Type B pancreatic cell (in vitro differentiated cells): Measurements from ENCODE around the gene ZNF605. TPM values are rescaled to one million over a fixed set of nuclear protein-coding genes. Genes with fewer than 3 reads are reported as not detected.
"Not testable (repeated sequence)": the region's sequence is repeated elsewhere in the genome, so short reads cannot be mapped to it uniquely, and the experiment has no call there.

Experiments used
- DNase-seq: peaks from one replicate; pipeline ENCODE4 v3.0.0; 2021; ENCODE audit warnings: mixed read lengths; ENCODE audit not compliant: unreplicated experiment; ENCODE audit errors: extremely low spot score
- H3K27ac Mint-ChIP-seq: 2 replicates; pipeline ENCODE4 v1.8.0; 2021; ENCODE audit warnings: mild to moderate bottlenecking, mixed read lengths
- H3K27me3 Mint-ChIP-seq: 2 replicates; pipeline ENCODE4 v1.8.0; 2021; ENCODE audit warnings: mixed read lengths
- H3K36me3 Mint-ChIP-seq: 2 replicates; pipeline ENCODE4 v1.8.0; 2021; ENCODE audit warnings: mixed read lengths
- H3K4me1 Mint-ChIP-seq: one replicate; pipeline ENCODE4 v1.8.0; 2021; ENCODE audit warnings: mixed read lengths; ENCODE audit not compliant: unreplicated experiment
- H3K4me3 Mint-ChIP-seq: 2 replicates; pipeline ENCODE4 v1.8.0; 2021; ENCODE audit warnings: mild to moderate bottlenecking, mixed read lengths
- H3K9me3 Mint-ChIP-seq: 2 replicates; pipeline ENCODE4 v1.8.0; 2021; ENCODE audit warnings: mixed read lengths
- total RNA-seq: library from RNA; stranded (reverse); gene quantifications from 2 replicates; pipeline ENCODE4 v1.2.1, GENCODE V29; 2021; ENCODE audit warnings: low replicate concordance
- TF ChIP-seq, protein P1 (sequence below): fragments of 200-600 bp; sonication (generic); conservative IDR thresholded peaks from 2 replicates; pipeline ENCODE4 v1.5.0; 2021; ENCODE audit warnings: antibody characterized with exemption, mild to moderate bottlenecking

Gene ZNF605
- total RNA-seq, 1 donor from 2014 or later, result 20.6 TPM

DNA sequence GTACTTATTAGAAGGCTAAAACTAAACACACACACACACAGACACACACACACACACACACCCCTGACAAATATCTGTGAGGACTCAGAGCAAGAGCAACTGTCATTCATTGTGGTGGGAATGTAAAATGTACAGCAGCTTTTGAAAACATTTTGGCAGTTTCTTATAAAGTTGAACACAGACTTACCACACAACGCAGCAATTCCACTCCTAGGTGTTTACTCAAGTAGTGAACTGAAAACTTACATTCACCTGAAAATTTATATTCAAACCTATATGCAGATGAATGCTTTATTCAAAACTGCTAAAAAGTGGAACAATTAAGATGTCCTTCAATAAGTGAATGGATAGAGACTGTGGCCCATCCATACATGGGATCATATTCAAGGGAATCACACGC is 18.6 kb downstream of the ZNF605 start:
- DNase-seq, result no peak
- no peak overlapping the region for H3K4me3 Mint-ChIP-seq
- peaks cover 14% of the 10 kb centered on the region for H3K9me3 Mint-ChIP-seq
- H3K27me3 Mint-ChIP-seq, result no peaks in the 10 kb centered on the region
- H3K27ac Mint-ChIP-seq, result no peak overlapping the region
- no peaks in the 10 kb centered on the region for H3K4me1 Mint-ChIP-seq
- TF ChIP-seq, protein P1, sequence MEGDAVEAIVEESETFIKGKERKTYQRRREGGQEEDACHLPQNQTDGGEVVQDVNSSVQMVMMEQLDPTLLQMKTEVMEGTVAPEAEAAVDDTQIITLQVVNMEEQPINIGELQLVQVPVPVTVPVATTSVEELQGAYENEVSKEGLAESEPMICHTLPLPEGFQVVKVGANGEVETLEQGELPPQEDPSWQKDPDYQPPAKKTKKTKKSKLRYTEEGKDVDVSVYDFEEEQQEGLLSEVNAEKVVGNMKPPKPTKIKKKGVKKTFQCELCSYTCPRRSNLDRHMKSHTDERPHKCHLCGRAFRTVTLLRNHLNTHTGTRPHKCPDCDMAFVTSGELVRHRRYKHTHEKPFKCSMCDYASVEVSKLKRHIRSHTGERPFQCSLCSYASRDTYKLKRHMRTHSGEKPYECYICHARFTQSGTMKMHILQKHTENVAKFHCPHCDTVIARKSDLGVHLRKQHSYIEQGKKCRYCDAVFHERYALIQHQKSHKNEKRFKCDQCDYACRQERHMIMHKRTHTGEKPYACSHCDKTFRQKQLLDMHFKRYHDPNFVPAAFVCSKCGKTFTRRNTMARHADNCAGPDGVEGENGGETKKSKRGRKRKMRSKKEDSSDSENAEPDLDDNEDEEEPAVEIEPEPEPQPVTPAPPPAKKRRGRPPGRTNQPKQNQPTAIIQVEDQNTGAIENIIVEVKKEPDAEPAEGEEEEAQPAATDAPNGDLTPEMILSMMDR, result no peak
- H3K36me3 Mint-ChIP-seq, result peaks cover 58% of the 10 kb centered on the region

DNA sequence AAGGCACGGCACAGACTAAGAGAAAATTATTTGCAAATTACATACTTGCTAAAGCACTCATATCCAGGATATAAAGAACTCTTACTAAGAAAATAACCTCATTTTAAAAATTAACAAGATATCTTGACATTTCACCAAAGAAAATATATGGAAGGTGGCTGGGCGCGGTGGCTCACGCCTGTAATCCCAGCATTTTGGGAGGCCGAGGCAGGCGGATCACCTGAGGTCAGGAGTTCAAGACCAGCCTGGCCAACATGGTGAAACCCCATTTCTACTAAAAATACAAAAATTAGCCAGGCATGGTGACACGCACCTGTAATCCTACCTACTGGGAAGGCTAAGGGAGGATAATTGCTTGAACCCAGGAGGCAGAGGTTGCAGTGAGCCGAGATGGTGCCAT is 19.2 kb downstream of the ZNF605 start:
- H3K27ac Mint-ChIP-seq, H3K4me1 Mint-ChIP-seq, H3K4me3 Mint-ChIP-seq, DNase-seq, H3K27me3 Mint-ChIP-seq: not testable (repeated sequence)
- peaks cover 59% of the 10 kb centered on the region for H3K36me3 Mint-ChIP-seq
- H3K9me3 Mint-ChIP-seq, result peaks cover 13% of the 10 kb centered on the region

DNA sequence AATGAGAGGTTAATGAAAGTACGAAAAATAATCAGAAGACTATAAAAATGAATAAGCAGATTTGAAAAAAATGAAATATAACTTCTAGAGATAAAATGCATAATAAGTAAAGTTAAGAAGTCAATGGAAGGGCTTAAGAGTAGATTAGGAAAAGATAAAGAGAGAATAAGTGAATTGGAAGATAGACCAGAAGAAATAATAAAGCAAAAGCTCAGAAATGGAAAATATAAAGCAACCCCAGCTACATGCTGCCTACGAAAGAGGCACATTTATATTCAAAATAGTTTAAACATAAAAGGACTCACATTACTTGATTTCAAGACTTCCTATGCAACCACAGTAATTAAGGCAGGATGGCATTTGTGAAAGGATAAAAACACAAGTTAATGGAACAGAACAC is 19.9 kb downstream of the ZNF605 start:
- H3K36me3 Mint-ChIP-seq, result peaks cover 58% of the 10 kb centered on the region
- H3K4me3 Mint-ChIP-seq, result no peak overlapping the region
- H3K4me1 Mint-ChIP-seq, result no peaks in the 10 kb centered on the region
- no peaks in the 10 kb centered on the region for H3K27me3 Mint-ChIP-seq
- TF ChIP-seq, protein P1, result no peak
- no peak overlapping the region for H3K27ac Mint-ChIP-seq
- DNase-seq, result no peak
- peaks cover 14% of the 10 kb centered on the region for H3K9me3 Mint-ChIP-seq

DNA sequence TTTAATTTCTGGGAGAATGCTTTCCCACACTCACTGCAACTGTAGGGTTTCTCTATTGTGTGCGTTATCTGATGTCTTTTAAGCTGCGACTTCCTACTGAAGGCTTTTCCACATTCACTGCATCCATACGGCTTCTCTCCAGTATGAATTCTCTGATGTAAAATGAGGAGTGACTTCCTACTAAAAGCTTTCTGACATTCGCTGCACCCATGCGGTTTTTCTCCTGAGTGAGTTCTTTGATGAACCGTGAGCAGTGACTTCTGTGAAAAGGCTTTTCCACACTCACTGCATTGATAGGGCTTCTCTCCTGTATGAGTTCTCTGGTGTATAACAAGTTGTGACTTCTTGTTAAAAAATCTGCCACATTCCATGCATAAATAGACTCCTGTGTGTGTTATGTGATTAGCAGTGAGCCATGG is 29.7 kb downstream of the ZNF605 start:
- no peak overlapping the region for H3K4me3 Mint-ChIP-seq
- H3K27ac Mint-ChIP-seq, result no peak overlapping the region
- TF ChIP-seq, protein P1, result no peak
- peaks cover 69% of the 10 kb centered on the region for H3K36me3 Mint-ChIP-seq
- no peaks in the 10 kb centered on the region for H3K27me3 Mint-ChIP-seq
- DNase-seq, result no peak
- peaks cover 46% of the 10 kb centered on the region for H3K9me3 Mint-ChIP-seq
- H3K4me1 Mint-ChIP-seq, result no peaks in the 10 kb centered on the region

DNA sequence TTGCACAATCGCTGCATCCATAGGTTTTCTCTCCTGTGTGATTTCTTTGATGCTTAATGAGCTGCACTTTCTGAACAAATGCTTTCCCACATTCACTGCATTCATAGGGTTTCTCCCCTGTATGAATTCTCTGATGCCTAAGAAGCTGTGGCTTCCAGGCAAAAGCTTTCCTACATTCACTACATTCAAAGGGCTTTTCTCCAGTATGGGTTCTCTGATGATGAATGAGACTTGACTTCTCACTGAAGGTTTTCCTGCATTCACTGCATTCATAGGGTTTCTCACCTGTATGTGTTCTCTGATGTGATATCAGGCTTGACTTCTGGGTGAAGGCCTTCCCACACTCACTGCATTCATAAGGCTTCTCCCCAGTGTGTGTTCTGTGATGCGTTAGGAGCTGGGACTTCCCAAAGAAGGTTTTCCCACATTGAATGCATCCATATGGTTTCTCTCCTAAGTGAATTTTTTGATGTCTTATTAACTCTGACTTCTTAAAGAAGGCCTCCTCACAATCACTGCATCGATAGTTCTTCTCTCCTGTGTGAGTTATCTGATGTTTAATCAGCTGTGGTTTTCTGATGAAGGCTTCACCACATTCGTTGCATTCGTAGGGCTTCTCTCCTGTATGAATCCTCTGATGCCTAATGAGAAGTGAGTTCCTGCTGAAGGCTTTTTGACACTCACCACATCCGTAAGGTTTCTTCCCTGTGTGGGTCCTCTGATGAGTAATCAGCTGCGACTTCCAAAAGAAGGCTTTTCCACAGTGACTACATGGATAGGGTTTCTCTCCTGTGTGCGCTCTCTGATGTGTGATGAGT is 30.3 kb downstream of the ZNF605 start:
- Mint-ChIP-seq H3K9me3 (peaks cover 43% of the 10 kb centered on the region), H3K27ac (no peak overlapping the region), H3K4me1 (no peaks in the 10 kb centered on the region), H3K27me3 (no peaks in the 10 kb centered on the region), H3K36me3 (peaks cover 67% of the 10 kb centered on the region), H3K4me3 (no peak overlapping the region)
- TF ChIP-seq, protein P1, result no peak
- no peak for DNase-seq

DNA sequence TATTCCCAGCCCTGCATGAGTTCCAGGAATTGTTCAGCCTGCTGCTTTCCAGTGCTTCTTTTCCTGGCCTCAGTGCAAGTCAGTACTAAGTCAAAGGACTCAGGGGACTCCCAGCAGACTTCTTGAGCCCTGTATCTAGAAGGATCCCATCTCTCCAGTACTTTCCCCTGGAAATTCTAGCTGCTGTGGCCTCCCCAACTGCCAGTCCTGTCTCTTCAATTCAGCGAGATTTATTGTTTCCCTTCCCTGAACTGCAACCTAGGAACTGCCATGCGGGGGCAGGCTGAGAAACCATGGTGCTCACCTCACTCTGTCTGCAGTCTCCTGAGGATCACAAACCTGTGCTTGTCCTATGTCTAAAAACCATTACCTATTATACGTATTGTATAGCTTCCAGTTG is 31.8 kb downstream of the ZNF605 start:
- Mint-ChIP-seq H3K36me3 (peaks cover 56% of the 10 kb centered on the region), H3K9me3 (peaks cover 43% of the 10 kb centered on the region), H3K4me1 (no peaks in the 10 kb centered on the region), H3K4me3 (no peak overlapping the region), H3K27ac (no peak overlapping the region), H3K27me3 (no peaks in the 10 kb centered on the region)
- DNase-seq, result no peak
- TF ChIP-seq, protein P1, result no peak
